ENCODE data around the gene CEP68.
"Not testable (repeated sequence)": the region's sequence is repeated elsewhere in the genome, so short reads cannot be mapped to it uniquely, and the experiment has no call there.

The CEP68 gene

GRCh38 chr2:65032019-65032975 lies 23.9 kb upstream of the CEP68 start:
- DNase-seq: no peak

- peak; percentile 10 for DNase-seq
Measured at GRCh38 chr2:65033178-65033577, 23.0 kb upstream of the CEP68 start.

GRCh38 chr2:65033667-65034066 lies 22.5 kb upstream of the CEP68 start:
- not testable (repeated sequence) for DNase-seq

GRCh38 chr2:65035351-65035943 lies 20.8 kb upstream of the CEP68 start:
- DNase-seq: no peak

GRCh38 chr2:65037178-65037577 lies 19.0 kb upstream of the CEP68 start:
- no peak for DNase-seq

GRCh38 chr2:65039640-65040039 lies 16.6 kb upstream of the CEP68 start:
- DNase-seq: no peak

GRCh38 chr2:65040400-65041261 lies 15.6 kb upstream of the CEP68 start:
- DNase-seq: peak; percentile 72

GRCh38 chr2:65043001-65043400 lies 13.2 kb upstream of the CEP68 start:
- DNase-seq: no peak

GRCh38 chr2:65044097-65044735 lies 12.0 kb upstream of the CEP68 start:
- no peak for DNase-seq

GRCh38 chr2:65045651-65046050 lies 10.6 kb upstream of the CEP68 start:
- peak; percentile 38 for DNase-seq

- no peak for DNase-seq
Measured at GRCh38 chr2:65046633-65047407, 9.4 kb upstream of the CEP68 start.

- DNase-seq: peak; percentile 32
Measured at GRCh38 chr2:65049010-65049639, 7.1 kb upstream of the CEP68 start.

GRCh38 chr2:65050931-65051330 lies 5.3 kb upstream of the CEP68 start:
- no peak for DNase-seq

GRCh38 chr2:65053199-65053598 lies 3.0 kb upstream of the CEP68 start:
- peak; percentile 94 for DNase-seq

- no peak for DNase-seq
Measured at GRCh38 chr2:65054749-65055421, 1.3 kb upstream of the CEP68 start.

GRCh38 chr2:65055422-65056214 lies 598 bp upstream of the CEP68 start:
- peak; percentile 29 for DNase-seq

- no peak for DNase-seq
Measured at GRCh38 chr2:65057054-65057375, 799 bp downstream of the CEP68 start.

- peak; percentile 72 for DNase-seq
Measured at GRCh38 chr2:65057391-65058052, 1.3 kb downstream of the CEP68 start.

- DNase-seq: no peak
Measured at GRCh38 chr2:65059071-65059470, 2.9 kb downstream of the CEP68 start.

All from MV-4-11 (cell line).